H1 (cell line): ENCODE data around the gene TMBIM6. TPM values are rescaled to one million over a fixed set of nuclear protein-coding genes. Genes with fewer than 3 reads are reported as not detected.

ENCODE experiments used
- ASH2L ChIP-seq: fragments of 200-600, 300-600 bp; sonication (generic); IDR thresholded peaks from one replicate; pipeline ENCODE4 v1.7.1; 2017; ENCODE audit warnings: low read length
- EP300 ChIP-seq, 2 experiments: IDR thresholded peaks; 1 replicate in 1 of 2; 2 replicates in 1 of 2; pipeline ENCODE4 v1.6.1; 2011 to 2012; ENCODE audit warnings: low read depth in 2 of 2, low read length in 2 of 2, mild to moderate bottlenecking in 2 of 2, borderline replicate concordance in 1 of 2, inconsistent platforms in 1 of 2, moderate library complexity in 1 of 2
- GABPA ChIP-seq: IDR thresholded peaks from 2 replicates; pipeline ENCODE4 v1.6.1; 2011; ENCODE audit warnings: mild to moderate bottlenecking, low read length, moderate library complexity, borderline replicate concordance; ENCODE audit not compliant: insufficient read depth
- GTF2F1 ChIP-seq: IDR thresholded peaks from 2 replicates; pipeline ENCODE4 v1.6.1; 2012; ENCODE audit warnings: low read depth, low read length, improper control_type of control experiment, borderline replicate concordance
- HDAC2 ChIP-seq, 2 experiments: fragments of 300-600 bp in 1 of 2; sonication (generic) in 1 of 2; IDR thresholded peaks; 2 replicates each; pipeline ENCODE4 v1.6.1; 2011 to 2012; ENCODE audit warnings: low read depth in 2 of 2, low read length in 2 of 2, mild to moderate bottlenecking in 2 of 2, moderate library complexity in 2 of 2, borderline replicate concordance in 1 of 2, inconsistent platforms in 1 of 2
- NANOG ChIP-seq: IDR thresholded peaks from 2 replicates; pipeline ENCODE4 v1.6.1; 2011; ENCODE audit warnings: low read length, low read depth, mild to moderate bottlenecking, inconsistent platforms; ENCODE audit not compliant: insufficient read depth, poor library complexity, severe bottlenecking
- RAD21 ChIP-seq, 2 experiments: IDR thresholded peaks in 1 of 2; conservative IDR thresholded peaks in 1 of 2; 2 replicates each; pipeline ENCODE4 v1.6.1; 2011; ENCODE audit warnings: low read depth in 2 of 2, low read length in 2 of 2, improper control_type of control experiment in 1 of 2, inconsistent platforms in 1 of 2, mild to moderate bottlenecking in 1 of 2, moderate library complexity in 1 of 2
- SUZ12 ChIP-seq: fragments of 200-600 bp; sonication (generic); IDR thresholded peaks from 2 replicates; pipeline ENCODE4 v1.6.1; 2012; ENCODE audit warnings: mild to moderate bottlenecking, inconsistent platforms, low read length, moderate library complexity, mixed read lengths
- TBP ChIP-seq: IDR thresholded peaks from 2 replicates; pipeline ENCODE4 v1.6.1; 2011; ENCODE audit warnings: low read depth, low read length, improper control_type of control experiment
- polyA plus RNA-seq, 7 experiments: library from polyadenylated mRNA; depleted of rRNA in 3 of 7; stranded (reverse) in 5 of 7; unstranded in 2 of 7; fragments of >200 nt in 5 of 7; fragments of 200-250 nt in 2 of 7; gene quantifications; 1 replicate in 5 of 7; 2 replicates in 1 of 7; 4 replicates in 1 of 7; pipeline versions ENCODE4 v1.2.1 to v1.2.3, GENCODE V29; 2011 to 2013; ENCODE audit warnings: missing spikeins in 2 of 7, mixed read lengths in 2 of 7
- total RNA-seq: library from RNA; stranded (reverse); fragmentation: NEBNext Ultra II Directional; extraction: Animal tissue kit (Norgen Biotek cat#: 25700); gene quantifications from 2 replicates; pipeline ENCODE4 v1.2.1, GENCODE V29; 2021
- TF ChIP-seq, protein P1 (sequence below): IDR thresholded peaks from 2 replicates; pipeline ENCODE4 v1.6.1; 2012; ENCODE audit warnings: low read length, inconsistent platforms

The TMBIM6 gene
- total and polyA plus RNA-seq, 2 of the 8 experiments (the other 6 are each of a cell fraction or from before 2014, with no cell fraction given), result 423 to 556 TPM

DNA sequence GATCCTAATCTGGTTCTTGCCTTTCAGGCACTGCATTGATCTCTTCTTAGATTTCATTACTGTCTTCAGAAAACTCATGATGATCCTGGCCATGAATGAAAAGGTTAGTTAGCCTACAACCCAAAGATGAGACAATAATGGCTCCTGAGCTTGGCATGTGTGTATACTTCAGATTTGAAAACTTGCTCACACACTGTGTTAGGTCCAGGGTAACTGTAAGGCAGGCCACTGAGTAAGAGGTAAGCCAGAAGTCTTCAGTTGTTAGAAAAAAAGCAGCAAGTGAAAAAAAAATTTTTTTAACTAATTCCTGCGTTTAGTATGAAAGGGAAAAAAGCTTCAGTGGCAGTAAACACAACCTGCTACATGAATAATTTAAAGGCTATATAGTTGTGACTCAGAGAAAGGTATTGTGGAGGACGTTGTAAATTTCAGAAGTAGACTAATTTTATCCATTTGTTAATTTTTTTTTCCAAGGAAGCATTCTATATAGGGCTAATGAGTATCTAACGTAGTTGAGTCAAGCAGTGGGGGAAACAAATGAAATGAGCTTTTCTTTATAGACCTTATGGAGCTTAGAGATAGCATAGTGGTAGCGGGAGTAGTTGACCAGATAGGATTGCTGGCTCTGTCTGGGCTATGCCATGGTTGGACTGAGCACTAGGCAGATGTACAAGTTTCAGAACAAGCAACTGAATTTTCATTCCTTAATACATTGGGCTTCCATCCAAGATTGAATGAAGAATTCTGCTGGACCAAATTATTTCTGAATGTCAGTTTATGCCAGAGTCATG is 20.5 kb downstream of the TMBIM6 start (continued):
- no peak for TF ChIP-seq GABPA
- TF ChIP-seq SUZ12, result no peak
- TF ChIP-seq, protein P1, sequence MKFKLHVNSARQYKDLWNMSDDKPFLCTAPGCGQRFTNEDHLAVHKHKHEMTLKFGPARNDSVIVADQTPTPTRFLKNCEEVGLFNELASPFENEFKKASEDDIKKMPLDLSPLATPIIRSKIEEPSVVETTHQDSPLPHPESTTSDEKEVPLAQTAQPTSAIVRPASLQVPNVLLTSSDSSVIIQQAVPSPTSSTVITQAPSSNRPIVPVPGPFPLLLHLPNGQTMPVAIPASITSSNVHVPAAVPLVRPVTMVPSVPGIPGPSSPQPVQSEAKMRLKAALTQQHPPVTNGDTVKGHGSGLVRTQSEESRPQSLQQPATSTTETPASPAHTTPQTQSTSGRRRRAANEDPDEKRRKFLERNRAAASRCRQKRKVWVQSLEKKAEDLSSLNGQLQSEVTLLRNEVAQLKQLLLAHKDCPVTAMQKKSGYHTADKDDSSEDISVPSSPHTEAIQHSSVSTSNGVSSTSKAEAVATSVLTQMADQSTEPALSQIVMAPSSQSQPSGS, result no peak
- no peak for TF ChIP-seq TBP
- TF ChIP-seq HDAC2 (IDR thresholded peaks at IDR 0.05; ENCODE audit: borderline replicate concordance in 1 of 2, low read depth in 2 of 2, low read length in 2 of 2), result no peak
- no peak for TF ChIP-seq ASH2L
- no peak for TF ChIP-seq GTF2F1
- TF ChIP-seq NANOG, result no peak
- no peak for TF ChIP-seq RAD21 (IDR thresholded peaks at IDR 0.05 in 1 of 2, conservative IDR thresholded peaks at IDR 0.05 in 1 of 2; ENCODE audit: low read depth in 2 of 2, low read length in 2 of 2)
- TF ChIP-seq EP300 (IDR thresholded peaks at IDR 0.05; ENCODE audit: borderline replicate concordance in 1 of 2, low read depth in 2 of 2, low read length in 2 of 2), result no peak
